GM19023 (cell line): ENCODE results near the gene CDPF1.
A peak's percentile ranks its signal among the peaks of the same experiment; 100 is the strongest.

Experiments used
- ATAC-seq: cut with Tn5 transposase; IDR thresholded peaks from one replicate; pipeline ENCODE4 v1.9.1; 2021; ENCODE audit warnings: mild to moderate bottlenecking, moderate library complexity; ENCODE audit not compliant: unreplicated experiment

CDPF1 gene

DNA sequence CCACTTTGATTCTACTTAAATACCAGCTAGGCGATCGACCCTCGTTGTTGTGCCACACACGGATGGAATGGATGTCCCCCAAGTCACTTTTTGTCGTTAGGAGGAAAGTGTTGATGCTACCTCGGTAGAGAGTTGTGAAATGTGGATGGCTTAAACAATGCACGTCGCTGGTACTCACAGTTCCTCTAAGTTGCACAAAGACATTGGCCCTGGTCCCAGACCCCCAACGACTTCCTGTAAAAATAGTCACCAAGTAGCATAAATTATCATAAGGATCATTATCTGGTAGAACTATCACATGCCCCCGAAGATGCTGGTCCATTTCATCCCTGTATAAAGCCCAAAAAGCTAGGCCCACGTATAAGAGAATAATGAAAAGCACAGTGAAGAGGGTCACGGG, 9.3 kb upstream of the CDPF1 start:
- ATAC-seq, result no peak

DNA sequence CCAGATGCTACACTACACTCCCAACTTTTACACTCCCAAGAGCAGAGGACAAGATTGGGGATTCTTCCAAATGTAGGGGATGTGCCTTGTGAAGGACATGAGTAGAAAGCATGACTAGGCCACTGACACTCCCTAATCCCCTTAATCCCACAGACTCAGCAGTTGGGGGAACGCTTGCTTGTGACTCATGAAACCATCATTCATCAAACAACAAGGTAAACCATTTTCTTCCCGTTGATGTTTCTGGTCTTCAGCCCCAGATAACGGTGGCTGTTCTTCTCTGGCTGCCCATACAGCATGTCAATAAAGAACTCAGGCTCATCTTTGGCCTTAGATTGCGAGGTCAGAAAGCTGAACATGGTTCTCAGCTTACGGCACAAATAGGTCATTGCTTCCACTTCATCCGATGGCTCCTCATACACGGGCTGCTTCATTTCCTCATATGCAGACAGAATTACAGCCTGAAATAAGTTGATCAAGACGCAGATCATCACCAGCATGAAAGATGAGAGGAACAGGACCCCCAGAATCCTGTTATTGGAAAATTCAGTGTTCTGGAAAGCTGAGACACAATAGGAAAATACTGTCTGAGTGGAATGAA, 6.4 kb upstream of the CDPF1 start:
- ATAC-seq, result no peak

DNA sequence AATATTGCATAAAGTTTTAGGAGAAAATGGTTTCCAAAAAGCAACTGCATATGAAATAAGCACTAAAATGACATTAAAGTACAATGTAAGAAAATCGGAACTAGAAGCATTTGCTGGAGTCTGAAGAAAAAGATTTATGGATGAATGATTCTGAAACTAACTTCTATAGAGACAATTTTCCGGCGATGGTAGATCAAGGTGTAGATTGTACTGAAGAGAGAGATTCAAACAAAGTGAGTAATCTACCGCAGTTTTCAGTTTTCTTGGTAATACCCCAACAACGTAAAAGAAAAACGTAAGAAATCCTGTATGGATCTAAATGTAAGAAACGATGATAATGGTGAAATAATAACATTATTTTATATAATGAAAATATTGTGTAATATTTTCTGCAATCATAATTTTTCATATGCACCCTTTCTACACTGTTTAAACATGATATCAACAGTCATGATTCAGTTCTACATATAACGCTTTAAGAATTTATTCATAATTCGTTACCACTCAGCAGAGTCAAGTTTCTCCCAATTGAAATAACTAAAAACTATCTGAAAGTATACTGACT, 1.8 kb upstream of the CDPF1 start:
- ATAC-seq, result no peak

DNA sequence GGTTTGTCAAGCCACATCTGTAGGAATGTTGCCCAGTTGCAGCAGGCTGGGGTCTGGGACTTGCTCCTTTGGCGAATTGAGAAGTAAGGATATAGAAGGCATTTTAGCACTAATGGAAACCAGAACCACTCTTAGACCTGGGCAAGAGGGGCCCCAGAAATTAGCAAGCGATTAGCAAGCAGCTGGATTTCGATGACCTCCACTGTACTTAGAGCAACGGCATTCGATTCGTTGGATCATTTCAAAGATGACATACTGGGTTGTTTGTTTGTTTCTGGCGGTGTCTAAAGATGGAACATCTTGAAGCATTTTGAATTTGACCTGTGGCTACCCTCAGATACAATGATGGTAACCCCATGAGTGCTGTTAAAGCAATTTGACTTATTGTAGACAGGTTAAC, 1.2 kb upstream of the CDPF1 start:
- ATAC-seq, result no peak

DNA sequence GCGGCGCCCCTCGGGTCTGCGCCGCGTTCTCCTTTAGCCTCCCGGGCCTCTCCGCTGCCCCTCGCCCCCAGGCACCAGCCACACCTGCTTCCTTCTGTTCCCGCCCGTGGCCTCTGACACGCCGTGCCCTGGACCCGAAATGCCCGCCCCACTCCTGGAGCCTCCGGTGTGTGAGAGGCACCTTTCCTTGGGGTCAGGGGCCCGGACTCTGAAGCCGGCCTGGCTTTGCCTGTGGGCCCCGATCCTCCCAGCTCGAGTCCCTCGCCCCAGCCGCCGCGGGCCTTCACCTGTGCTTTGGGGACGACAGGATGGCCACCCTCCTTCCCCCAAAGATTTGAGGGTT, 661 bp upstream of the CDPF1 start:
- peak; percentile 9 for ATAC-seq

DNA sequence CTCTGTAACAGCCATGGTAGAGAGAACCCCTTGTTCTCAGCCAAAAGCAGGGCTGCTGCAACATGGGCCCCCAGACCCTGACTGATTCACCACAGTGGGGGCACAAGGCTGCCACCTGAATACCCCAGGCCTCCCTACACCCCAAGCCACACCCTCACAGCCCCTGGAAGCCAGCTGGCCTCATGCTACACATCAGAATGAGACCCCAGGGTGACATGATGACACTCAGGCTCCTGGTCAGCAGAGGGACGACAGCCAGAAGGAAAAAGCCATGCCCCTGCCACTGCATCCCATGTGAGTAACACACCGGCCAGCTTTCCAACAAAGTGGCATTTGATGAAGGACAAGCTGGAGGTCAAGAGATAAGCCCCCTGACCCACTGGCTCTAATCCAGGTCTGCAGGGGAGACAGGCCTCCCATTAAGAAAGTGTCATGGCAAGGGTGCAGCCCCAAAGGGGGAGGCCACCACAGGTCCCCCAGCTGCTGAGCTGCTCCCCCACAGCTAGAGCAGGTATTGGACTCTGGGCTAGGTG, 2.6 kb downstream of the CDPF1 start:
- ATAC-seq, result no peak

DNA sequence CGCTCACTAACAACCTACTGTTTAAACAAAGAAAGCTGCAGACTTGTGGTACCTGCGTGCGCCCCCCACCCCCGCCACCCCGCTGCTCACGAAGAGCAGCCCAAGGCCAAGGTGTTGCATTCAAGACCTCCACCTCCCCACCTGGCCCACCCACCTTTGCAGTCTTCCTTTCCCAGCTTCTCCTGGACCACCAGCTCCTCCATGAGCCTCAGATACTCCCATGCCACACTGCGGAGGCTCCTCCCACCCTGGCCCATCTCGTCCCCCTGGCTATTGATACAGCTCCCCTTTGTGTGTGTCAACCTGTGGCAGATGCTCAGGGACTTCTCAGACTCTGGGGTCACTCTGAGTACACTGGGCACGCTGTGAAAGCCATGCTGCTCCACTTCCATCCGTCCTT, 3.9 kb downstream of the CDPF1 start:
- no peak for ATAC-seq

DNA sequence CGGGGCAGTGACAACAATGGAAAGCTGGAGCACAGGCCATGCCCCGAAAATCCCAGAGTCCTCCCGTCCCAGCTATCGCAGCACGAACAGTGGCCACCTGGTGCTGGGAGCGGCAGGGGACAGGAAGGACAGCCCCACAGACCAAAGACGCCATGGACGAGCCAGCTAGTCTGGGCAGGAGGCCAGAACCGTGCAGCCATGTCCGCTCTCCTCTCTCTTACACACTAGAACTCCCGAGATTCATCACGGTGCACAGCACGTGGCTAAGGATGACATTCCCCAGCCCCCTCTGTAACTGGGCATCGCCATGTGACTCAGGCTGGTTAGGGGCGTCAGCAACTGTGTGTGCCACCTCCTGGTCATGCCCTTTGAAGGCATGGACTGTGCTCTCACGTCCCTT, 4.6 kb downstream of the CDPF1 start:
- no peak for ATAC-seq

DNA sequence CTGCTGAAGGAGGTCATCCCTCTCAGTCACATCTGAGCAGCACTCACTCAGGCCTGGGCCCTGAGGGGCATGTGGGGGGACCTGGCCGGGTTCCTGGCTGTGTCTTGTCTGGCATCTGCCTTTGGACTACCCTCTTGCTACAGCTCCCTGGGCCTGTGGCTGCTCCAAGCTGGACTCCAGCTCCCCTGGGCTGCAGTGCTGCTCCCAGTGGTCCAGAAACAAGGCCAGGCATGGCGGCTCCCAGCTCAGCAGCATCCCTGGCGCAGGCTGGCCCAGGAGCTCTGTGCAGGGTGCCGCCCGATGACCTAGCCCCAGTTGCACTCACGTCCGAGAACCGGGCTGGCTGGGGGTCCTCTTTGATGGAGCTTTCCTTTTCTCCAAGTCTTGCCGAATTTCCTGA, 5.3 kb downstream of the CDPF1 start:
- ATAC-seq, result no peak

DNA sequence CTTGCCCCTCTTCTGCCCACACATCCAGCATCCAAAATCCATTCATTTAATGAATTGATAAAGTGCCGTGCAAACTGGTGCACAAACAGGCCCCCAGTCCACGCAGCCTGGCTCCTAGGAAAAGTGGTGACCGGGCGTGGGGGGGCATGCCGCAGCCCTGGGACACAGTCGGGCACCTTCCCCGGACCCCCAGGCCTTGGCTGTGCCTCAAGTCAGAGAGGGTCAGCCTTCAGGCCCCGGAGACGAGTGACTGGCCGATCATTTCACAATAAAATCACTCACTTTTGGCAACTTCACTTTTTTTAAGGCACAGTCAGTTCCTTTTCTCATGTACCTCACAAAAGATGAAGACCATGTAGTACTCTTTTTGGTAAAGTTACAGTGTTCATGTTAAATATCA, 8.0 kb downstream of the CDPF1 start:
- no peak for ATAC-seq

DNA sequence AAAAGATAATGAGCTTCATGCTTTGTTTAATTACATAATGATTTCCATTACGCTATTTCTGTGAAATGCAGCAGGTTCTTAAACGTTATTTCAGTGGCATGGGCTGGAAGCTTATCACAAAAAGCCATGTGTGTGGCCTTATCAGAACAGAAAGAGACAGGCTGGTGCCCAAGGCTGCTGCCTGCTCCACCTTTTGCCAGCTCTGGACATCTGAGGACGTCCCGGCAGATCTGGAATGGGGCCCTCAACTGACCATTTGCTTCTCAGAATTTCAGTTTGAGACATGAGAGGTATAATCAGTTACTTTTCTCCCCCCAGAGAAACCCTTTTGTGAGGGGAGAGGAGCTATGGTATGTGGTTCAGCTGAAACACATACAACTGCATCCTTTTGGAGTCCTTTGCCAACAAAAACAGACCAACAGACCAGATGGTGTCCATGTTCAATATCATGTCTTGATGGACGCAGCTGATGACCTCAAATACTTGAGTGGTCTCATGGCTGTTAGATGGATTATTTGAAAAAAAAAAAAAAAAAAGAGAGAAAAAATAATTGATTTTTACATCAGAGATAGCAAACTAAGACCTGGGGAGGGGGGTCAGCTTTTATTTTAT, 8.6 kb downstream of the CDPF1 start:
- no peak for ATAC-seq

DNA sequence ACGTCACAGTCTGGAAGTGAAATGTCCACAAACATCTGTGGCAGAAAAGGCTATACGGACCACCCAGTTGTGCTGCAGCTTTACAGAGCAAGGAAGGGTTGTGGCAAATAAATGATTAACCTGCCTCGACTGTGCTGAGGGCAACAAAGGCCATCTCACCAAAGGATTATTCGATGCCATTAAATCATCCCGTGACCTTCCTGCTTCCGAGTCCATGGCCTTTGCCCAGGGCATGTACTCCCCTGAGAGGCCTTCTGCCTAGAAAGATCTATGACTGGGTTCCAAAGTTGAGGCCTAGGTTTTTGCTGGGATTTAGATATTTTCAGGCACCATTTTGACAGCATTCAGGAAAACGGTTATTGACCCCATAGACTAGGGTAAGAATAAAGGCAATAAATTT, 9.2 kb downstream of the CDPF1 start:
- no peak for ATAC-seq

DNA sequence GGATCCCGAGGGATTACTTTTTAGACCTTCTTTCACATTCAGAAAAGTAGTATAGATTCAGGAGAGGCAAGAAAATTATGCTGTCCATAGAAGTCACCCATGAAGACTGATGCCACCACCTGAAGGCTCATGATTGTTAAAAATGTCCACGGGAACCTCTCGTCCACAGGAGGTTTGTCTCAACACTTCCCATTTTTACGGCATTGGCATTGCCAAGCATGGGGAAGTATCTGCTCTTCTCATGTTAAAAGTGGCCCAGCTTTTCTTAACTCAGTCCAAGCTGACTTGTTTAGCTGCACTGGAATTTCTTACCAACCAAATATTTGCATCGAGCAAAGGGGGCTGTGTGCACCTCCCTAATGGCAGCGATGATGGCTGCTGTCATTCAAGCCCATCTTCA, 9.6 kb downstream of the CDPF1 start:
- ATAC-seq, result no peak

DNA sequence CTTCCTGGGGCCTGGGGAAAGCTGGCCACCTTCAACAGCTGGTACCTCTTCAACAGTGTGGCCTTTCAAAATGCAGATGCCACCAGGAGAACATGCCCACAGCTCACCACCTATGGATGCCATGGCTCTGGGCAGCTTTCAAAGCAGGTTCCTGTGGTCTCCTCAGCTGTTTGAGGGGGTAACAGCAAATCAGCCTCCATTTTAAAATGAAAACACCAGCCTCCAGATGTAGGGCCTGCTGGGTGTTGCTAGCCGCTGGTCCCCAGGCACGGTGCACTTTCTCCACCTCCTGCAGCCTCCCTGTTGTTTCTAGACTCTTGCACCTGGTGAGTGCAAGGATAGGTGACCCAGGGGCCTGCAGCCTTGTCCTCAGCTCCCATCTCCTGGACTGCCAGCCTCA, 10.0 kb downstream of the CDPF1 start:
- ATAC-seq, result no peak

DNA sequence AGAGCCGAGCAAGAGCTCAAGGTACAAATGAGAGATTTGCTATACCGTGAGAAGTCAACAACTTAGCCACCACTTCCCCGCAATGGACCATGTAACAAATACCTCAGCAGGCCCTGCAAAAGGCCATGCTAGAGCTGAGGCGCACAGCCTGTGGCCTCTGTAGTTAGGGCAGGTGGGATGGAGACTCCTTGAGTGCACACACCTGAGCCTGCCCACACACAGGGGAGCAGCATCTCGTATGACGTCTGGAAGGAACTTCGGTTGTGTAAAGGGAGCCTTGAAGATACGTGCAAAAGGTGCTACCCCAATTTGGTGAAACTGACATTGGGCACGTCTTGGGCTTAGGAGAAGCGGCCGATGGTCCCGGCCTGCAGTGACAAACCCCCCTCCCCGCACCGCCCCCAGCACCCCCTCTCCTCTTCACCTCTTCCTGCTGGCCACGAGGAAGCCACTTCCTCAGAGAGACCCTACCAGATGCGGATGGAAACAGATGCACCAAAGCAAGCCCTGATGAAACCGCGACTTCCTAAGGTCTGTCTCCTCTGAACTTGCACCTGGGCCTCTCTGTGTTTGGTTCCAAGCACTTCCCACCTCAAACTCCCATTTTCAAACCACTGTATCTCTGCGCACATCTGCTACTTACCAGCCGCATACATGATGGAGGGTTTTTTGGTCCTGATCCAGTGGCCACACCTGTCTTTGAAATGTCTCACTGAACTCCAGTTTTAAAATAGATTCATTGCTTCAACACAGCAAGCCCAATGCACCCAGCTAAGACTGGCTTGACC, 10.6 kb downstream of the CDPF1 start:
- ATAC-seq, result no peak

DNA sequence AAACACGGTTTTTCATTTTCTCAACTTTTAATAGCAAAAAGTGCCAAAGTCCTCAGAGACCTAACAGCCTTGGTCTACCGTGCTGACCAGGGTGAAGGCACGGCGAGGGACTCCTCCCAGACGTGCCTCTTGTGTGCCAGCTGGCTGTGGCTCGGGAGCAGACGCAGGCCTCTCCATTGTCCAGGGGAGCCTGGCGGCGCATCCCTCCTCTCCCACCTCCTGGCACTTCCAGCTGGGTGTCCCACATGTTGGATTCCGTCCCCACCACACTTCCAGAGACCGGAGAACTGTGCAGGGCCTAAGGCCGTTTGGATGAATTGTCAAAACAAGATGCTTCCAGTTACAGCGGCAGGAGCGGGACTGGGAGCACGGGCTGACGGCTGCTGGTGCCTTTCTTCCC, 11.6 kb downstream of the CDPF1 start:
- no peak for ATAC-seq

DNA sequence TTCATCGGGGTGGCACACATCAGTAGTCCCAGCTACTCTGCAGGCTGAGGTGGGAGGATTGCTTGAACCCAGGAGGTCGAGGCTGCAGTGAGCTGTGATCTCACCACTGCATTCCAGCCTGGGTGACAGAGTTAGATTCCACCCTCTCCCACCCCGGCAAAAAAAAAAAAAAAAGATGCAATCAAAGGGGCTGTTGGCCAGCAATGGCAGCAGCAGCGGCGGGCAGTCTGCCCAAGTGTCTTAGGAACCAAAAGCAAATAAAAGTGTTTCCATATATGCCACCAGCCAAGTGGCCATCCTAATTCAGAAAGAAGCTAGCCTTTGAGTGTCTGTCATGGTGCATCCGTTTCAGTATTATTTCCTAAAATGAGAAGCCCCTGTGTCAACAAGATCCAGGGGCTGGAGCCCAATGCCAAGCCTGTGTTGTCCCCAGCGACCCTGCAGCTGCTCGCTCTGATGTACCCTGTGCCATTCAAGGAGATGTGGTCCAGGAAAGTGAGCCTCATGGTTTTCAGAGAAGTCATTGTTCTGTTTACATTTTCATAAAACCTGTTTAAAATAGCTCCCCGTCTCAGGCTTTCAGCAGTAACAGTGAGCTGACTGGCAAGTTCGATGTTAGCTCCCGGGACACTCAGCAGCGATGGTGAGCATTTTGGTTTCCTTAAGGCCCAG, 12.5 kb downstream of the CDPF1 start:
- no peak for ATAC-seq

DNA sequence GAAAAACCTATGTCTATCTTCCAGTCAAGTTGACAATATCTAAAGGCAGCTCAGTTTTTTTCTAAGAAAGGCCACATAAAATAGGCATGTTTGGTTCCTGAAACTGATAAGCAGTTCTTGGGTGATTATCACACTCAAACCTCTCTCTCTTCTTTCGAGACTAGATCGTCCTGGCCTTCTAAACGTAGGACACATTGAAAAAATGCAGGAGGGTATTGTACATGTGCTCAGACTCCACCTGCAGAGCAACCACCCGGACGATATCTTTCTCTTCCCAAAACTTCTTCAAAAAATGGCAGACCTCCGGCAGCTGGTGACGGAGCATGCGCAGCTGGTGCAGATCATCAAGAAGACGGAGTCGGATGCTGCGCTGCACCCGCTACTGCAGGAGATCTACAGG, 15.1 kb downstream of the CDPF1 start:
- no peak for ATAC-seq

DNA sequence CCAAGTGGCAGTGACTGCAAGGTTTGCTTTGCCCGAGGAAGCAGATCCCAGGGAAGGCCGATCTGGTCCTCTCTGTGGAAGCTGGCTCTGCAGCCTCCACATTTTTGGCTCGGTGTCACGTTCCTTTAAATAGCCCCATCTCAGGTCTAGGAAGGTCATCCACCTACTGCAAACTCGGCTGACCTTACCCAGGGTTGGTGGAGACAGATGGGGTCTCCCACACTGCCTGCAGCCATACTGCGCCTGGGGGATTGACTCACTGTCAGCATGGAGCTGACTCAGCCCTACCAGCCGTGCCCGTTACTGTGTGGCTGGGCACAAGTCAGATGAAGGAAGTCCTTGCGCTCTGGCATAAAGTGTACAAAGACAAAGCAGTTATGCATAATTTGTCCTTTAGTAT, 16.9 kb downstream of the CDPF1 start:
- ATAC-seq, result no peak

DNA sequence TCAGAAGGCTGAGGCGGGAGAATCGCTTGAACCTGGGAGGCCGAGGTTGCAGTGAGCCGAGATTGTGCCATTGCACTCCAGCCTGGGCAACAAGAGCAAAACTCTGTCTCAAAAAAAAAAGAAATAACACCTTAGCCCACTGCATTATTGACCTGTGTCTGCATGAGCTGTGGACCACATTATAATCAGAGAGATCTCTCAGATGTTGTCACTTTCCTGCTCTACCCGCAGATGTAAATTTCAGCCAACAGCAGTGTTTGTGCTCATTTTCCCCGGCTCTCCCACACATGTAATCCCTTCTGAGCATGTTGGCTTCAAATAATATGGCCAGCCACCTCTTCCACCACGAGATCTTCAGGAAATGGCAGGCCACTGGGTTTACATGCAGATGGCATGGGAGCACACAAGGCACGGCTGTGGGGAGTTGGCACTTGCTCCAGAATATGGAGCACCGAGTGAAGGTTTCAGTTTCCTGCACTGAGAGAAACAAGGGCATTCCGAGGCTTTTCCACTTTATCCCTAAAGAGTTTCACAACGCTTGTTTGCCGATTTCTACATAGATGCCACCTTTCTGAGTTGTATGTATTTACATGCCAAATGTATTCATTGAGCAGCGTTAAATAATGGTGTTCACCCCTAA, 19.7 kb downstream of the CDPF1 start:
- ATAC-seq, result no peak

DNA sequence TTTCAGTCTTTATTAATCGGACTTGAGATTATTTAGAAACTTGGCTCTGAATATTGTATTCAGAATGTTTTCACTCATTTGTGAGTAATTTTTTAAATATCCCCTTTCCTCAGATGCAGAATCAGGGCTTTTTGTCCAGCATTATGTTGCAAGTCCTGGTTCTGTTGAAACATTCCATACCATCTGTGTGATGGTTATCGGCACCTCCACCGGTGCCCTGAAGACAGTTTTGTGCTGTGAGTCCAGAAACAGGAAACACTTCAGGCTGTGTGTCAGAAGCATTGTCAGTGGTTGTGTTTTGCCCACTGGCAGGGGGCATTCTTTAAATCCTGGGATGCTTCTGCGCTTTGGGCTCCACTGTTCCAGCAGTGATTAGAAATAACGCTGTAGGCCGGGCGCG, 20.4 kb downstream of the CDPF1 start:
- no peak for ATAC-seq
